Measurements from ENCODE around the gene TTC13.

GRCh38 chr1:230987448-230987847, 8.8 kb upstream of the TTC13 start:
- TF ChIP-seq CTCF (IDR thresholded peaks at IDR 0.05) (no peak), POLR2A (IDR thresholded peaks at IDR 0.05) (no peak)

All from Peyer's patch (tissue), 4 donors.